HG03280 (cell line): Measurements from ENCODE around the gene SH3GLB1.

Experiments
- ATAC-seq: cut with Tn5 transposase; IDR thresholded peaks from one replicate; pipeline ENCODE4 v1.9.1; 2021; ENCODE audit warnings: mild to moderate bottlenecking, moderate library complexity; ENCODE audit not compliant: unreplicated experiment

The SH3GLB1 gene

GRCh38 chr1:86731416-86731815 lies 27.0 kb downstream of the SH3GLB1 start:
- ATAC-seq, result no peak

GRCh38 chr1:86733340-86733739 lies 29.0 kb downstream of the SH3GLB1 start:
- ATAC-seq, result no peak

GRCh38 chr1:86739648-86740509 lies 35.5 kb downstream of the SH3GLB1 start:
- no peak for ATAC-seq

- no peak for ATAC-seq
Observed at GRCh38 chr1:86741947-86742572, 37.7 kb downstream of the SH3GLB1 start.

- ATAC-seq, result no peak
Observed at GRCh38 chr1:86747304-86747703, 42.9 kb downstream of the SH3GLB1 start.

GRCh38 chr1:86748622-86749373 lies 44.4 kb downstream of the SH3GLB1 start:
- ATAC-seq, result no peak

GRCh38 chr1:86750076-86750475 lies 45.7 kb downstream of the SH3GLB1 start:
- ATAC-seq, result no peak

- no peak for ATAC-seq
Observed at GRCh38 chr1:86750530-86750929, 46.2 kb downstream of the SH3GLB1 start.

- ATAC-seq, result no peak
Observed at GRCh38 chr1:86751923-86752322, 47.5 kb downstream of the SH3GLB1 start.

GRCh38 chr1:86753700-86754099 lies 49.3 kb downstream of the SH3GLB1 start:
- ATAC-seq, result no peak

GRCh38 chr1:86754265-86754974 lies 50.0 kb downstream of the SH3GLB1 start:
- ATAC-seq, result no peak

- ATAC-seq, result no peak
Observed at GRCh38 chr1:86756062-86756406, 51.7 kb downstream of the SH3GLB1 start.

GRCh38 chr1:86757272-86757984 lies 53.1 kb downstream of the SH3GLB1 start:
- no peak for ATAC-seq

- ATAC-seq, result no peak
Observed at GRCh38 chr1:86758570-86758969, 54.2 kb downstream of the SH3GLB1 start.

GRCh38 chr1:86760199-86760598 lies 55.8 kb downstream of the SH3GLB1 start:
- no peak for ATAC-seq

- no peak for ATAC-seq
Observed at GRCh38 chr1:86762336-86762735, 58.0 kb downstream of the SH3GLB1 start.

GRCh38 chr1:86764523-86764922 lies 60.1 kb downstream of the SH3GLB1 start:
- no peak for ATAC-seq

GRCh38 chr1:86765073-86765472 lies 60.7 kb downstream of the SH3GLB1 start:
- ATAC-seq, result no peak

- ATAC-seq, result no peak
Observed at GRCh38 chr1:86765674-86766073, 61.3 kb downstream of the SH3GLB1 start.

GRCh38 chr1:86768554-86768953 lies 64.2 kb downstream of the SH3GLB1 start:
- no peak for ATAC-seq
